Vagina (tissue), 2 donors: ENCODE measurements around the gene LPO.

ENCODE experiments used
- POLR2A ChIP-seq, 2 donors: fragments of 450-650 bp; IDR thresholded peaks; one replicate each; pipeline ENCODE4 v1.6.1; 2017; ENCODE audit warnings: antibody characterized with exemption in 2 of 2, mild to moderate bottlenecking in 2 of 2, moderate library complexity in 2 of 2
- POLR2AphosphoS5 ChIP-seq, 2 donors: sonication (generic); formaldehyde crosslinking; IDR thresholded peaks; one replicate each; pipeline ENCODE4 v1.9.0; 2017; ENCODE audit warnings: antibody characterized with exemption in 2 of 2, mild to moderate bottlenecking in 2 of 2, low read depth in 1 of 2; ENCODE audit not compliant: insufficient read depth in 1 of 2
- TF ChIP-seq, protein P1 (sequence below), 3 experiments: fragments of 450-650 bp in 2 of 3; fragments of 200-600 bp in 1 of 3; sonication (generic) in 1 of 3; IDR thresholded peaks; one replicate each; pipeline ENCODE4 v1.5.1; 2017 to 2019; ENCODE audit warnings: antibody characterized with exemption in 3 of 3, mild to moderate bottlenecking in 2 of 3, moderate library complexity in 2 of 3

- TF ChIP-seq, protein P1, sequence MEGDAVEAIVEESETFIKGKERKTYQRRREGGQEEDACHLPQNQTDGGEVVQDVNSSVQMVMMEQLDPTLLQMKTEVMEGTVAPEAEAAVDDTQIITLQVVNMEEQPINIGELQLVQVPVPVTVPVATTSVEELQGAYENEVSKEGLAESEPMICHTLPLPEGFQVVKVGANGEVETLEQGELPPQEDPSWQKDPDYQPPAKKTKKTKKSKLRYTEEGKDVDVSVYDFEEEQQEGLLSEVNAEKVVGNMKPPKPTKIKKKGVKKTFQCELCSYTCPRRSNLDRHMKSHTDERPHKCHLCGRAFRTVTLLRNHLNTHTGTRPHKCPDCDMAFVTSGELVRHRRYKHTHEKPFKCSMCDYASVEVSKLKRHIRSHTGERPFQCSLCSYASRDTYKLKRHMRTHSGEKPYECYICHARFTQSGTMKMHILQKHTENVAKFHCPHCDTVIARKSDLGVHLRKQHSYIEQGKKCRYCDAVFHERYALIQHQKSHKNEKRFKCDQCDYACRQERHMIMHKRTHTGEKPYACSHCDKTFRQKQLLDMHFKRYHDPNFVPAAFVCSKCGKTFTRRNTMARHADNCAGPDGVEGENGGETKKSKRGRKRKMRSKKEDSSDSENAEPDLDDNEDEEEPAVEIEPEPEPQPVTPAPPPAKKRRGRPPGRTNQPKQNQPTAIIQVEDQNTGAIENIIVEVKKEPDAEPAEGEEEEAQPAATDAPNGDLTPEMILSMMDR (IDR thresholded peaks at IDR 0.05) = no peak
- TF ChIP-seq POLR2AphosphoS5 (IDR thresholded peaks at IDR 0.05; ENCODE audit: insufficient read depth in 1 of 2, low read depth in 1 of 2) = no peak
- no peak for TF ChIP-seq POLR2A (IDR thresholded peaks at IDR 0.05)
These were observed at the start of gene LPO for GRCh38 chr17:58238147-58238634.
